ENCODE results near the gene LTB4R2. TPM values are rescaled to one million over a fixed set of nuclear protein-coding genes. Genes with fewer than 3 reads are reported as not detected.
"Not testable (repeated sequence)": the region's sequence is repeated elsewhere in the genome, so short reads cannot be mapped to it uniquely, and the experiment has no call there.

LTB4R2 gene
- total RNA-seq, 1 donor from 2014 or later = 4.2 TPM

- no peak for DNase-seq (ENCODE audit: low read depth, low spot score)
These were observed 29.6 kb downstream of the LTB4R2 start, which contains the start of gene RIPK3 for GRCh38 chr14:24339284-24340151. Gene RIPK3, minus strand, starts transcription at chr14:24339991. Its CDS starts 165 bp downstream, at chr14:24339826.

GRCh38 chr14:24340606-24341005, 30.7 kb downstream of the LTB4R2 start:
- DNase-seq (ENCODE audit: low read depth, low spot score) = no peak

- no peak for DNase-seq (ENCODE audit: low read depth, low spot score)
These were observed 32.9 kb downstream of the LTB4R2 start for GRCh38 chr14:24342889-24343288.

GRCh38 chr14:24343795-24344660, 34.1 kb downstream of the LTB4R2 start:
- DNase-seq (ENCODE audit: low read depth, low spot score) = no peak

DNA sequence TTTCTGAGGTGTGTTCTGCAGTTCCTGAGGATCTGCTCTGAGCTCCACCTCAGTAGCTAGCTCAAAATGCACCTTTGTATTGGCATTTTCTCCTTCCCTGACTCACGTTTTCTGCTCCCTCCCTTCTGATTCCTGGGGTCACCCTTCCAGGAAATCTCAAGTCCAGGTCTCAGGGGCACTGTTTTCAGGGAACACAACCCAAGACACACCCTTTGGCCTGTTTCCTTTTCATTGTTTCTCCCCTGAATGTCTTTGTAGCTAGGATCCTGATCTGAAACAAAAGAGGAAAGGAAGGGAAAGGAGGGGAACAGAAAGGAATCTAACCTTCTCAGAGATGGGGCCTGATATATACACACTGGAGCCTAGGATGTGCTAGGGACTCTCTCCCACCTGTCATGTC, 37.2 kb downstream of the LTB4R2 start:
- DNase-seq (ENCODE audit: low read depth, low spot score) = no peak

DNA sequence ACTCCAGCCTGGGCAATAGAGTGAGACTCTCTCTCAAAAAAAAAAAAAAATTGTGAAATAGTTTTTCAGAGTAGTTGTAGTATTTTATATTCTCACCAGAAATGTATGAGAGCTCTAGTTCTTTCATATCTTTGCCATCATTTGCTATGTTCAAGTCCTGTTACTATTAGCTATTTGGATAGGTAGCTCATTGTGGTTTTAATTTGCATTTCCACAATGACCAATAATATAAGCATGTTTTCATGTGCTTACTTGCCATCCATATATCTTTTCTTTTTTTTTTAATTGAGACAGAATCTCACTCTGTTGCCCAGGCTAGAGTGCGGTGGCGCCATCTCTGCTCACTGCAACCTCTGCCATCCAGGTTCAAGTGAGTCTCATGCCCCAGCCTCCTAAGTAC, 38.2 kb downstream of the LTB4R2 start:
- DNase-seq (ENCODE audit: low read depth, low spot score) = no peak

GRCh38 chr14:24349742-24350141, 39.8 kb downstream of the LTB4R2 start:
- DNase-seq (ENCODE audit: low read depth, low spot score) = no peak

- DNase-seq (ENCODE audit: low read depth, low spot score) = no peak
These were observed 41.6 kb downstream of the LTB4R2 start for GRCh38 chr14:24351517-24351916.

GRCh38 chr14:24353559-24354481, 43.9 kb downstream of the LTB4R2 start:
- no peak for DNase-seq (ENCODE audit: low read depth, low spot score)

DNA sequence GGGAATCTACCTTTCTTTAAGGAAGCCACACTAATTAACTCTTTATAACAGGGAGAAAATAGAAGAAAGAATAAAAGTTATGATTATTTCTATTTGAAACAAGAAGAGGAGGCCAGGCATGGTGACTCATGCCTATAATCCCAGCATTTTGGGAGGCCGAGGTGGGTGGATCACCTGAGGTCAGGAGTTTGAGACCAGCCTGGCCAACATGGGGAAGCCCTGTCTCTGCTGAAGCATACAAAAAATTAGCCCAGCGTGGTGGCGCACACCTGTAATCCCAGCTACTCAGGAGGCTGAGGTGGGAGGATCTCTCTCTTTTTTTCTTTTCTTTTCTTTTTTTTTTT, 44.5 kb downstream of the LTB4R2 start:
- DNase-seq (ENCODE audit: low read depth, low spot score) = not testable (repeated sequence)

DNA sequence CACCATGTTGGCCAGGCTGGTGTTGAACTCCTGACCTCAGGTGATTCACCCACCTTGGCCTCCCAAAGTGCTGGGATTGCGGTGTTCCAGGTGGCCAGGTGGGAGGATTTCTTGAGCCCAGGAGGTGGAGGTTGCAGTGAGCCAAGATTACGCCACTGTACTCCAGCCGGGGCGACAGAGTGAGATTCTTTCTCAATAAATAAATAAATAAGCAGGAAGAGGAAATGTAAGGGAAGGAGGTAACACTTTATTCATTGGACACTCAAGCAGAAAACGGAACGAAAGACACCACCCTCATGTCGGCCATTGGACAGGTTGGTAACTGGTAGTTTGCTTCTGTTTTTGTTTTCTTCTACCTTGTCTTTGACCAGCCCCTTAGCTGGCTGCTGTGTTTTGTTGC, 45.1 kb downstream of the LTB4R2 start:
- no peak for DNase-seq (ENCODE audit: low read depth, low spot score)

- DNase-seq (ENCODE audit: low read depth, low spot score) = no peak
These were observed 46.3 kb downstream of the LTB4R2 start for GRCh38 chr14:24356208-24356607.

GRCh38 chr14:24360281-24360680, 50.3 kb downstream of the LTB4R2 start:
- DNase-seq (ENCODE audit: low read depth, low spot score) = no peak

DNA sequence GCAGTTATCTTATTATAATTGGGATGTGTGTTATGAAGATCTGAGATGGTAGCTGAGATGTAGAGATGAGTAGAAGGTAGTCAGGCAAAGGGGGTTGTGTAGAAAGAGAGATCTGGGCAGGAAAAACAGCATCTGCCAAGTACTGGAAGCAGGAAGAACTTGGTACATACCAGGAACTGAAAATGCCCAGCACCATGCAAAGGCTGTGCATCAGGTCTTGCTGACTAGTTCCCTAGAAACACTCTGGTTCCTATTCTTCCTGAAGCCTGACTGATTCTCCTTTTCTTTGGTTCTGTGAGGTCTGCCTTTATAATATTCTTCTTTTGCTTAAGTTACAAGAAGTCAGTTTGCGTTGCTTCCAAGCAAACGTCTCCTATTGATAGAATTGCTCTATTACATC, 51.4 kb downstream of the LTB4R2 start:
- DNase-seq (ENCODE audit: low read depth, low spot score) = no peak

Other genes starting within 250 kb of the LTB4R2 start
- not detected in 2 replicates for gene CPNE6, start 238.6 kb upstream of the LTB4R2 start, total RNA-seq
- gene PCK2, start 215.8 kb upstream of the LTB4R2 start, total RNA-seq = 9.8 and 18.5 TPM in 2 replicates
- gene DCAF11, start 195.4 kb upstream of the LTB4R2 start, total RNA-seq = 50.1 and 61.2 TPM in 2 replicates
- 0.33 and 0.56 TPM in 2 replicates for gene NRL, start 195.2 kb upstream of the LTB4R2 start, total RNA-seq
- 0.13 TPM in 1 of 2 replicates, not detected in the other for gene FITM1, start 179.5 kb upstream of the LTB4R2 start, total RNA-seq
- 121 and 126 TPM in 2 replicates for gene PSME1, start 173.9 kb upstream of the LTB4R2 start, total RNA-seq
- gene EMC9, start 168.5 kb upstream of the LTB4R2 start, total RNA-seq = 22.7 and 27.6 TPM in 2 replicates
- gene PSME2, start 163.5 kb upstream of the LTB4R2 start, total RNA-seq = 155 and 175 TPM in 2 replicates
- 34.1 and 36.2 TPM in 2 replicates for gene RNF31, start 162.6 kb upstream of the LTB4R2 start, total RNA-seq
- 42.1 and 48.9 TPM in 2 replicates for gene IRF9, start 148.9 kb upstream of the LTB4R2 start, total RNA-seq
- gene REC8, start 138.1 kb upstream of the LTB4R2 start, total RNA-seq = 1.6 and 4.1 TPM in 2 replicates
- gene IPO4, start 121.3 kb upstream of the LTB4R2 start, total RNA-seq = 57.2 and 58.4 TPM in 2 replicates
- gene TM9SF1, start 114.7 kb upstream of the LTB4R2 start, total RNA-seq = 48.9 and 67.2 TPM in 2 replicates
- 0.20 TPM in 1 of 2 replicates, not detected in the other for gene TSSK4, start 104.4 kb upstream of the LTB4R2 start, total RNA-seq
- gene CHMP4A, start 96.7 kb upstream of the LTB4R2 start, total RNA-seq = 27.7 and 36.5 TPM in 2 replicates
- 6.9 and 13.1 TPM in 2 replicates for gene MDP1, start 94.1 kb upstream of the LTB4R2 start, total RNA-seq
- gene NEDD8, start 77.8 kb upstream of the LTB4R2 start, total RNA-seq = 219 and 229 TPM in 2 replicates
- gene GMPR2, start 77.2 kb upstream of the LTB4R2 start, total RNA-seq = 97.8 and 115 TPM in 2 replicates
- gene TINF2, start 67.5 kb upstream of the LTB4R2 start, total RNA-seq = 49.1 and 55.5 TPM in 2 replicates
- gene TGM1, start 47.0 kb upstream of the LTB4R2 start, total RNA-seq = 0.40 and 0.74 TPM in 2 replicates
- gene RABGGTA, start 38.5 kb upstream of the LTB4R2 start, total RNA-seq = 21.0 and 21.6 TPM in 2 replicates
- 6.4 and 12.7 TPM in 2 replicates for gene DHRS1, start 10.4 kb upstream of the LTB4R2 start, total RNA-seq
- gene NOP9, start 10.3 kb upstream of the LTB4R2 start, total RNA-seq = 31.3 and 41.3 TPM in 2 replicates
- gene CIDEB, start 2.2 kb upstream of the LTB4R2 start, total RNA-seq = 1.1 and 2.8 TPM in 2 replicates
- gene LTB4R, start 1.4 kb downstream of the LTB4R2 start, total RNA-seq = 1.9 and 2.6 TPM in 2 replicates
- 36.3 and 41.8 TPM in 2 replicates for gene ADCY4, start 24.9 kb downstream of the LTB4R2 start, total RNA-seq
- gene RIPK3, start 29.9 kb downstream of the LTB4R2 start, total RNA-seq = 3.7 and 3.9 TPM in 2 replicates
- gene NFATC4, start 58.0 kb downstream of the LTB4R2 start, total RNA-seq = 16.1 and 19.1 TPM in 2 replicates
- 9.8 and 10.5 TPM in 2 replicates for gene NYNRIN, start 88.9 kb downstream of the LTB4R2 start, total RNA-seq
- gene CBLN3, start 119.5 kb downstream of the LTB4R2 start, total RNA-seq = 0.86 and 1.8 TPM in 2 replicates
- gene KHNYN, start 119.8 kb downstream of the LTB4R2 start, total RNA-seq = 53.9 and 72.1 TPM in 2 replicates
- gene SDR39U1, start 132.6 kb downstream of the LTB4R2 start, total RNA-seq = 10.4 TPM in 2 replicates
- not detected in 2 replicates for gene CMA1, start 198.1 kb downstream of the LTB4R2 start, total RNA-seq

Measured in pulmonary artery endothelial cell (primary cell).